GM12874 (cell line): ENCODE results near the gene WWP2.

Source experiments
- TF ChIP-seq, protein P1 (sequence below): IDR thresholded peaks from 2 replicates; pipeline ENCODE4 v1.5.1; 2011; ENCODE audit warnings: low read depth, mild to moderate bottlenecking, control low read depth, low read length, moderate library complexity; ENCODE audit not compliant: insufficient read depth

The WWP2 gene

DNA sequence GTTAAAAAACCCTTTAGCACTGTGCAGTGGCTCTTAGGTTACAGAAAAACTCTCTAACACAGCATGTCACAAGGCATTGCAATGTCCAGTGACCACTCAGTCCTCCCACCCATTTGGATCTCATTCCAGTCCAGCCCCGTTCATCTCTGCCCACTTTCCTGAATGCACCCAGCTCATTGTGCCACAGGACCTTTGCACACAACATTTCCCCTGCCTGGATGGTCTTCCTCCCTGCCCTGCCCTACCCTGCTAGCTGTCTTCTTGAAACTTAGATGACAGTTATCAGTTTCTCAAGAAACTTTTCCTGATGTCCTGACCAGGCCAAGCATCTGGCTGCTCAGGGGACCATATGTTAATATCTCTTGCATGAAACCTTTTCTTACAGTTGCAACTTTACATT, 67.2 kb downstream of the WWP2 start:
- TF ChIP-seq, protein P1, sequence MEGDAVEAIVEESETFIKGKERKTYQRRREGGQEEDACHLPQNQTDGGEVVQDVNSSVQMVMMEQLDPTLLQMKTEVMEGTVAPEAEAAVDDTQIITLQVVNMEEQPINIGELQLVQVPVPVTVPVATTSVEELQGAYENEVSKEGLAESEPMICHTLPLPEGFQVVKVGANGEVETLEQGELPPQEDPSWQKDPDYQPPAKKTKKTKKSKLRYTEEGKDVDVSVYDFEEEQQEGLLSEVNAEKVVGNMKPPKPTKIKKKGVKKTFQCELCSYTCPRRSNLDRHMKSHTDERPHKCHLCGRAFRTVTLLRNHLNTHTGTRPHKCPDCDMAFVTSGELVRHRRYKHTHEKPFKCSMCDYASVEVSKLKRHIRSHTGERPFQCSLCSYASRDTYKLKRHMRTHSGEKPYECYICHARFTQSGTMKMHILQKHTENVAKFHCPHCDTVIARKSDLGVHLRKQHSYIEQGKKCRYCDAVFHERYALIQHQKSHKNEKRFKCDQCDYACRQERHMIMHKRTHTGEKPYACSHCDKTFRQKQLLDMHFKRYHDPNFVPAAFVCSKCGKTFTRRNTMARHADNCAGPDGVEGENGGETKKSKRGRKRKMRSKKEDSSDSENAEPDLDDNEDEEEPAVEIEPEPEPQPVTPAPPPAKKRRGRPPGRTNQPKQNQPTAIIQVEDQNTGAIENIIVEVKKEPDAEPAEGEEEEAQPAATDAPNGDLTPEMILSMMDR = no peak

DNA sequence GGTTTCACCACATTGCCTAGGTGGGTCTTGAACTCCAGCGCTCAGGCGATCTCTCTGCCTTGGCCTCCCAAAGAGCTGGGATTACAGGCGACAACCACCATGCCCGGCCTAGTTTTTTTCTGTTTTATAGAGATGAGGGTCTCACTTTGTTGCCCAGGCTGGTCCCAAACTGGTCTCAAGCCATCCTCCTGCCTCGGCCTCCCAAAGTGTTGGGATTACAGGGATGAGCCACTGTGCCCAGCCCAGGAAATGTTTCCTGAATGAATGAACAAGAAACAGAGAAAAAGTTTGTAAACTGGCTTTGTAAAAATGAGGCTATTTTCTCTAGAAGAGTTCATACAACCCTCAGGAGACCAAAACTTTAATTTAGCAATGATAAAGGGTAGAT, 68.0 kb downstream of the WWP2 start:
- TF ChIP-seq, protein P1 = no peak

DNA sequence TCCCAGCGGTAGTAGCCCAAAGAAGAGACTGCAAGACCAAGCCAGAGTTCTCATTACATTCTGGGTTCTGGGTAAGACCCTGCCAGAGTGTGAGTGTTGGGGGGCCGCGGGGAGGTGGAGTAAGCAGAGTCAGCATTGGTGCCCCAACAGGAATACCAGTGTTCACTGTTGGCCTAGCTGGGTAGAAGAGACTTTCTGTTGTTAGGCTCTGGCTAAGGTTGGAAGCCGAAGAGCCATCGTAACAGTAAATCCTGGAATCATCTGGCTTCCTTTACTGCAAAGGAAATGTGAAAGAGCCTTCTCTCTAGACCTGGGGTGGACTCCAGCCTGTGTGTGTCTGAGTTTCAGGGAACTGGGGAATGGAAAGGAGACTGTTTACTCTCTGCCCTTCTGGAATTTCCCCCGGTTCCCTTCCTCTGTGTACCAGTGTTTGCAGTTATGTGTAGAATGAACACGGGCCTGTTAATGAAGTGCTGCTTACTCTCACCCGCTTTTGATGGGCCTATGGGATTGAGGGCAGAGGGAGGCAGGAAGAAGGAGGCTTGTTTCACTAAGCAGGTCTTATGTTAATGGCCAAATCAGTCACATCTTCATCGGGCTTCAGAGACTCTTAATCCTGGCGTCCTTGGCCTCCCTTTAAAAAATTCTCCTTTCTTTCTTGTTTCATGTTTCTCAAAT, 68.5 kb downstream of the WWP2 start:
- TF ChIP-seq, protein P1 = no peak

DNA sequence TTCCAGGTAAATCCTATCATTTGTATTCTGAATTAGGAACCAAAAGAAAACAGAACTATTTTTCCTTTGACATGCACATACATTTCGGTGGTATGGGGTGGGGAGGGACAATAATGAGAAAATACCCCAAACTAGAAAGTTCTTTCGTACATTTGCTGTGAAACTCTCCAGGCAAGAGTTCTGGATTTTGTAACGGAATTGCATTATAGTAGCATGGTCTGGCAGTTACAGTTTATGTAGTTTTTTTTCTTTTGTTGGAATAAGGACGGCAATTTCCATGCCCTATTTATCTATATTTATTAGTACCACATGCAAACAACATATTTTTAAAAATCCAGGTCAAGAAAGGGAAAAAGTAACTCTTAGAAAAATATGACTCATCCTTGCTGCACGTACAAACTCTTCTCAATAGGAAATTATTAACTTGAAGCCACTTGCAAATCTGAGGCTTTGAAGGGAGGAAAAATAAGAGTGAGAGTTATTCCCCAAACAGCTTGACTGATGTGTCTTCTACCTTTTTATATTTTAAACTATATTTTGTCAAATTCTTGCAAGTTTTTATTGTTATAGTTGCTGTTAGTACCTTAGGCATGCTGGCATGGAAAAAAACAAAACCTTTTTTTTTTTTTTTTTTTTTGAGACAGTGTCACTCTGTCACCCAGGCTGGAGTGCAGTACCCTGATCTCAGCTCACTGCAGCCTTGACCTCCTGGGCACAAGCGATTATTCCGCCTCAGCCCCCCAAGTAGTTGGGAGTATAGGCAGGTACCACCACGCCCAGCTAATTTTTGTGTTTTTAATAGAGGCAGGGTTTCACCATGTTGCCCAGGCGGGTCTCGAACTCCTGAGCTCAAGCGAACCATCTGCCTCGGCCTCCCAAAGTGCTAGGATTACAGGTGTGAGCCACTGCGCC, 69.3 kb downstream of the WWP2 start:
- TF ChIP-seq, protein P1 = no peak

DNA sequence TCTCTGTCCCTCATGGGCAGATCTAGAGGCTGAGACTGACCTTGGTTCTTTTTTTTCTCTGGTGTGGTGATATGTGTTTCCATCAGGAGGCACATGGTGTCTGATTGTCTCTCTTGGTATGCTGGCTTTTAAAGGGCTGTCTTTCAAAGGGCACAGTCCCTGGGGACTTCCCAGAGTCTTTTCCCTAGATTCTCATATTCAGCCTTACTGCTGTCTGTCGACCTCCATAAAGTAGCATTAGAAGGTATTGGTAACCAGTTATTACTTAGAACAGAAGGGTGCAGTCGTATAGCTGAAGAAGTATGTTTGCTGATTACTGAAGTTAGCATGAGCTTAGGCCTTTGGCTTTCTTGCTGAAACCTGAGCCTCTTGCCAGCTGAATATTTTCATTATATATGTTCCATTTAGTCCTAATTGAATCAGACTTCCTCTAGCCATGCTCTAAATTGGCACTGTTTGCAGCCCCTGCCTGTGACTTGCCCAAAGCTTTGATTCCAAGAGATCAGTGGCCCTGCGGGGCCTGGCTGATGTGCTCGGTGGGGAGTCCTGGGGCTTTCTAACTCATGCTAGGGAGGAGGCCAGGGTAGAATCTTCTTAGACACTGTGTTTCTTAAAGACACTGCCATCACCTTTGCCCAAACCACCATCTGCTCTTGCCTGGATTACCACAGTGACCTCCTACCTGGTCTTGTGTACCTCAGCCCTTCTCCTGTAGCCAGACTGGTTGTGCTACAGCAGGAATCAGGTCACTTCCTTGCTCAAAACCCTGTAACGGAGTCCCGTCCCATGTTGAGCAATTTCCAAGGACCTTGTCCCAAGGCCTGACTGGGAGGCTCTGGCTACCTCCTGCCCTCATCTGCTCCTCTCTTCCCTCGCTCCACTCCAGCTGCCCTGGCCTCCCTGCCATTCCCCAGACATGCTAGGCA, 71.5 kb downstream of the WWP2 start:
- TF ChIP-seq, protein P1 = no peak

DNA sequence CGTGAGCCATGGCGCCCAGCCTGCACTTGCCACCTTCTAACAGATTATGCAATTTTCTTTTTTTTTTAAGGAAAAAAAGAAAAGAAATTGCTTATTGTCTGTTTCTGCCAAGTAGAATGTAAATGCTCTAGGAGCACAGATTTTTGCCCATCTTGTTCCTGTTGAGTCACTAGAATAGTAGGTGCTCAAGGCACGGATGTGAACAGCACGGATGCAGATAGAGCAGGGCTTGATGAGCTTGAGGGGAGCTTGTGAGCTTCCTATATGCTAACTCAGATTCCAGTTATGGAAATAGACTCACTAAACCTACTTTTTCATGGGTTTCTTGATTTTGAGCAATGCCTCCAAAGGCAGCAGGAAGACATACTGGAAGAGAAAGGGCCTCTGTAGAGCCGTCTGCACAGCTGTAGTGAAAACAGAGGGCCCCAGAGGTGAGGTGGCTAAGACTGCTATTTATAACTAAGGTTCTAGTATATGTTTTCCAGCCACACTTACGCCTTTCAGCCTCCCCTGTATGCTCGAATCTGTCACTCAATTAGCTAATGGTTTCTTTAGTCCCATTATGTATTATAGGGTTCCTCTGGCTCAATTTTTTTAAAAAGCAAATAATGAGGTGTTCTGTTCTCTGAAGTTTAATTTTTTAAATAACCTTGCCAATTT, 72.8 kb downstream of the WWP2 start:
- TF ChIP-seq, protein P1 = no peak
